ENCODE measurements around the gene ADO. TPM values are rescaled to one million over a fixed set of nuclear protein-coding genes. Genes with fewer than 3 reads are reported as not detected.
A peak's percentile ranks its signal among the peaks of the same experiment; 100 is the strongest.

ADO gene
- total RNA-seq, 1 donor from 2014 or later, result 41.0 TPM

DNA sequence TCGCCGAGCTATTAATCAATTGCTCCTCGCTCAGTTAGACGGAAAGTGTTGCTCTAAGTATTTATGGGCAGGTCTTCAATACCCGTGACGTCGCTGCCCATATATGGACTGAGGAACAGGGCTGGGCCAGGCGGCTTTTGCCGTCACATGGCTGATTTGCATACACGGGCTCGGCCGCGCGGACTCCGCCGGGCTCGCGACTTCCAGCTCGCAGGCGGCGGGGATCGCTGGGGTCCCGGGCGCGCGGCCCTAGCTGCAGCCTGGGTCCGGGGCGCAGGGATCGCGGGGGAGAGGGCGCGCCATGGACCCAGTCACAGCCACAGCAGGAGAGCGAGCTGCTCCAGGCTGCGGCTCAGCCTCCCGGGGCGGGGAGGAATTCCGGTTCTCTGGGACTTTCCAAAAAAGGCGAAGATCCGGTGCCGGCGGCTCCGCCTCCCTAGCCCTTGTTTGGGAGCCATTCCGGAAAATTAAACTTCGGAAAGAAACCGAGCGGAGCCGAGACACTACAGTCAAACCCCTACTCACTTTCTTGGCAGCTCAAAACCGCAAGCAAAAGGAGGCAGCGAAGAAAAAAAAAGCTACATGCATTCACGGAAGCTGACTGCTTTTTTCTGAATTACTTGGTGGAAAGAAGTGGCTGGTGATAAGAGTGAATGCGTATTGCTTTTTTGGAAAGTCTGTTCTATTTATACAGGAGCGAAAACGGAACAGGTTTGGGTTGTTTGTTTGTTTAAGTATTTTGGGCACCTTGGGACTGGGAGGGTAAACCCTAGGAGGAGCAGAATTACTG, 12.0 kb downstream of the ADO start, which contains the start of gene EGR2:
EGR2 (minus strand) TSS at position 36 of the 790 bp plus-strand sequence. CDS start 337 bp downstream, outside the sequence.
- Mint-ChIP-seq H3K36me3 (ENCODE audit: low read depth) (peaks cover 5% of the 10 kb centered on the region), H3K4me3 (peak within 1 kb of the TSS; percentile 92), H3K9me3 (no peaks in the 10 kb centered on the region), H3K27ac (ENCODE audit: unreplicated experiment) (peak within 1 kb of the TSS; percentile 89), H3K4me1 (peaks cover 55% of the 10 kb centered on the region), H3K27me3 (ENCODE audit: low read depth) (peaks cover 61% of the 10 kb centered on the region)
- DNase-seq (ENCODE audit: low read depth, low spot score), result peak; percentile 78
- TF ChIP-seq, protein P1, sequence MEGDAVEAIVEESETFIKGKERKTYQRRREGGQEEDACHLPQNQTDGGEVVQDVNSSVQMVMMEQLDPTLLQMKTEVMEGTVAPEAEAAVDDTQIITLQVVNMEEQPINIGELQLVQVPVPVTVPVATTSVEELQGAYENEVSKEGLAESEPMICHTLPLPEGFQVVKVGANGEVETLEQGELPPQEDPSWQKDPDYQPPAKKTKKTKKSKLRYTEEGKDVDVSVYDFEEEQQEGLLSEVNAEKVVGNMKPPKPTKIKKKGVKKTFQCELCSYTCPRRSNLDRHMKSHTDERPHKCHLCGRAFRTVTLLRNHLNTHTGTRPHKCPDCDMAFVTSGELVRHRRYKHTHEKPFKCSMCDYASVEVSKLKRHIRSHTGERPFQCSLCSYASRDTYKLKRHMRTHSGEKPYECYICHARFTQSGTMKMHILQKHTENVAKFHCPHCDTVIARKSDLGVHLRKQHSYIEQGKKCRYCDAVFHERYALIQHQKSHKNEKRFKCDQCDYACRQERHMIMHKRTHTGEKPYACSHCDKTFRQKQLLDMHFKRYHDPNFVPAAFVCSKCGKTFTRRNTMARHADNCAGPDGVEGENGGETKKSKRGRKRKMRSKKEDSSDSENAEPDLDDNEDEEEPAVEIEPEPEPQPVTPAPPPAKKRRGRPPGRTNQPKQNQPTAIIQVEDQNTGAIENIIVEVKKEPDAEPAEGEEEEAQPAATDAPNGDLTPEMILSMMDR (conservative IDR thresholded peaks at IDR 0.05), result no peak

DNA sequence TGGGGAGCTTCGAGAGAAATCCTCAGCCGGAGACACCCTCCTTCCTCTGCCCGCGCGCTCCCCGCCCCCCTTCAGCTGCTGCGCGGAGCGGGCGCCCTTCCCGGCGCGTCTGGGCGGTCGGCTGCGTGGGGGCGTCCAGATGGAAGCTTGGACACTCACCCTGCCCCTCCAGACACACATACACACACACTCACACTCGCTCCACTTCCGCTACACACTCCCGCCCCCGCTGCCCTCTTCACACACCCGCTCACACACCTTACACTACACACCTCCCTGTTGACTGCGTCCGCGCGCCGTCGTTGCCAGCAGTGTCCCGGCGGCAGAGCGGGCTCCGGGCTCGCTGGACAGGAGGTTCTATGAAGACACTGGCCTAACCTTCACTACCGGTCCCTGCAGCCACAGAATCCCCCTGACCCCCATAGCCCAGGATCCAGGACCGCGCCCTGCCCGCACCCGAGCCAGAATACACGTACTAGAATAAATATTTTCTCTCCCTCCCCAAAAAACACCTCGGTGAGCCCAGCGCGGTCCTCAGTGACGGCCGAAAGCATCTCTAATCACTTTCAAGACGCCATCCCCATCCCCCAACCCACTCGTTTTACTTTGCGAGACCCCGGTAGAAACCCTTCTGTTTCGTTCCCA, 12.7 kb downstream of the ADO start:
- peak overlapping the region; percentile 92 for H3K4me3 Mint-ChIP-seq
- DNase-seq (ENCODE audit: low read depth, low spot score), result peak; percentile 26
- peaks cover 5% of the 10 kb centered on the region for H3K36me3 Mint-ChIP-seq (ENCODE audit: low read depth)
- TF ChIP-seq, protein P1 (conservative IDR thresholded peaks at IDR 0.05), result no peak
- H3K27me3 Mint-ChIP-seq (ENCODE audit: low read depth), result peaks cover 61% of the 10 kb centered on the region
- no peaks in the 10 kb centered on the region for H3K9me3 Mint-ChIP-seq
- peaks cover 48% of the 10 kb centered on the region for H3K4me1 Mint-ChIP-seq
- H3K27ac Mint-ChIP-seq (ENCODE audit: unreplicated experiment), result peak overlapping the region; percentile 1

DNA sequence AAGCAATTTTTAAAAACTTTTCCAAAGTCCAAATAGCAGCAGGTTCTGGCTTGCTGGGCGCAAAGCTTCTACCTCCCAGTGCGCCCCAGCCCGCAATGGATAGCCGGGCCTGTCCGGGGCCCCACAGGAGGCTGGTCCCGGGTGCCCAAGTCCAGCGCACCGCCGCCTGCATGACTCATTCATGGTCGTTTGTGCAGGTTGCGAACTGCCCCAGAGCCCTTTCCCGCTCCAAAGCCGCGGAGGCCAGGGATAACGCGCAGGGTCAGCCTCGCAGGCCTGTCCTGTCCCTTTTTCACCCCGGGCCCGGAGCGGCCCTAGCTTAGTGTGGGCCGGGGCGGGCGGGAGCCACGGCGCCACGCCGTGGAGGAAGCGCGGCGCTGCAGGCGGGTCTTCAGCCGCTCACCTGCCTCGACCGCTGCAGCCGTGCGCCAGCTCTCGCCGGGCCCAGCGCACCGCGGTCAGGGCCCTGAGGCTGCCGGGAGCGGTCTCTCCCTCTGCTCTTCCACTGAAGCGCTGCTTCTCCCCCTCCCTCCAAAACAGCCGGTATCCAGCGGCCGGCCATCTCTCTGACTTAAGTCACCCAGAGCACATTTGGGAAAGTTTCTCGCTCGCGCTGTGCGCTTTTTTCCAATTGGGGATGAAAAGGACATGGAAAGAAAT, 13.4 kb downstream of the ADO start:
- Mint-ChIP-seq H3K9me3 (no peaks in the 10 kb centered on the region), H3K4me3 (peak overlapping the region; percentile 92), H3K4me1 (peaks cover 43% of the 10 kb centered on the region), H3K27me3 (ENCODE audit: low read depth) (peaks cover 58% of the 10 kb centered on the region), H3K27ac (ENCODE audit: unreplicated experiment) (peak overlapping the region; percentile 1), H3K36me3 (ENCODE audit: low read depth) (no peaks in the 10 kb centered on the region)
- peak; percentile 70 for DNase-seq (ENCODE audit: low read depth, low spot score)
- TF ChIP-seq, protein P1 (conservative IDR thresholded peaks at IDR 0.05), result peak; percentile 90

DNA sequence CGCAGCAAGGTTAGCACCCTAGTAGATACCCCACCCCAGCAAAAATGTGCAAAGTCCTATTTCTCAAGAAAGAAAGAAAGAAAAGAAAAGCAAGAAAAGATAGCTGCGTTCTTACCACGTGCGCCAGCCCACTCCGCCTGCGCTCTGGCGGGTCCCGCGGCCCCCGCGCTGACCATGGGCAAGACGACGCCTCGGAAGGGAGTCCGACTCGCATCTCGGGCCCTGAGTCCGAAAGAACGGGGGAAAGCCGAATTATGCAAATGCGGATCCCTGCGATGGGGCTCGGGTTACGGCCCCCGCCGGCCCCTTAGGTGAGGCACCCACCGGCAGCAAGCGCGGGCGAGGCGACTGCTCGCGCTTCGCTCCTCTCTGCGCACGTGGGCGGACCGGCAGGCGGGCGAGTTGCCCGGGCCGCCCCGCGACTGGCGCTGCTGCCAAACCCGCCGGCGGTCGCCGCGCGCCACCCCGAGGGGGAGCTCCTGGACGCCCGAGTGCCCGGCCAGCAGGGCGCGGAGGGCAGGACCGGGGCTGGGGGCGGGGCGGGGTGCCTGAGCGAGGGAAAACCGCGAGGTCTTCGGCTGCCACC, 14.0 kb downstream of the ADO start:
- TF ChIP-seq, protein P1 (conservative IDR thresholded peaks at IDR 0.05), result no peak
- DNase-seq (ENCODE audit: low read depth, low spot score), result peak; percentile 50
- Mint-ChIP-seq H3K4me3 (peak overlapping the region; percentile 92), H3K4me1 (peaks cover 43% of the 10 kb centered on the region), H3K27me3 (ENCODE audit: low read depth) (peaks cover 58% of the 10 kb centered on the region), H3K36me3 (ENCODE audit: low read depth) (no peaks in the 10 kb centered on the region), H3K27ac (ENCODE audit: unreplicated experiment) (no peak overlapping the region), H3K9me3 (no peaks in the 10 kb centered on the region)

Data from neural crest cell (in vitro differentiated cells).